Endothelial cell of umbilical vein (primary cell): ENCODE data around the gene SHFL.

Experiments
- CTCF ChIP-seq, 2 donors: IDR thresholded peaks; 1 replicate in 1 of 2; 2 replicates in 1 of 2; pipeline ENCODE4 v1.5.1; 2011; ENCODE audit warnings: low read length in 2 of 2, mild to moderate bottlenecking in 2 of 2, moderate library complexity in 2 of 2, control low read depth in 1 of 2, inconsistent platforms in 1 of 2, low read depth in 1 of 2; ENCODE audit not compliant: insufficient read depth in 1 of 2; ENCODE audit errors: extremely low read depth in 1 of 2
- EZH2 ChIP-seq: IDR thresholded peaks from 2 replicates; pipeline ENCODE4 v1.6.1; 2012; ENCODE audit warnings: borderline replicate concordance, low read depth, mild to moderate bottlenecking, moderate library complexity, low read length, inconsistent platforms; ENCODE audit not compliant: severe bottlenecking
- JUN ChIP-seq: IDR thresholded peaks from 2 replicates; pipeline ENCODE4 v1.6.1; 2011; ENCODE audit warnings: borderline replicate concordance, low read depth; ENCODE audit not compliant: insufficient read length, insufficient read depth
- MAX ChIP-seq: IDR thresholded peaks from 2 replicates; pipeline ENCODE4 v1.6.1; 2011; ENCODE audit not compliant: insufficient read depth, insufficient read length
- MYC ChIP-seq: IDR thresholded peaks from one replicate; pipeline ENCODE4 v1.6.1; 2011; ENCODE audit warnings: mild to moderate bottlenecking, low read depth, low read length
- POLR2A ChIP-seq: IDR thresholded peaks from 2 replicates; pipeline ENCODE4 v1.6.1; 2012; ENCODE audit warnings: low read depth, mild to moderate bottlenecking, control low read depth, low read length
- POLR2AphosphoS5 ChIP-seq: IDR thresholded peaks from 2 replicates; pipeline ENCODE4 v1.6.1; 2012; ENCODE audit warnings: low read depth, mild to moderate bottlenecking, control low read depth, low read length, moderate library complexity; ENCODE audit not compliant: insufficient read depth

GRCh38 chr19:10078329-10078728 lies 7.8 kb upstream of the SHFL start:
- no peak for TF ChIP-seq EZH2
- TF ChIP-seq POLR2A, result no peak
- TF ChIP-seq CTCF (IDR thresholded peaks at IDR 0.05; ENCODE audit: extremely low read depth in 1 of 2, insufficient read depth in 1 of 2, low read depth in 1 of 2, low read length in 2 of 2), result no peak
- no peak for TF ChIP-seq MAX
- no peak for TF ChIP-seq POLR2AphosphoS5
- no peak for TF ChIP-seq MYC
- TF ChIP-seq JUN, result no peak
